Panc1 (cell line): ENCODE measurements around the gene SLC25A41. TPM values are rescaled to one million over a fixed set of nuclear protein-coding genes. Genes with fewer than 3 reads are reported as not detected.

Source experiments
- ATAC-seq: fragments of 200-7000 bp; cut with Tn5 transposase; 2 replicates; pipeline ENCODE4 v1.9.1; 2020; ENCODE audit warnings: mild to moderate bottlenecking, moderate library complexity
- BruUV-seq: library from RNA; stranded (reverse); fragments of 400-500 nt; replicated peaks from 2 replicates; lab custom pipeline; 2021; lab: Mats Ljungman, UMichigan
- CTCF ChIA-PET: fragments of 300-600 bp; sonication (Branson Sonifier 250); formaldehyde crosslinking; loops from one replicate; lab custom pipeline; 2022; ENCODE audit warnings: antibody characterized with exemption; lab: Charles Lee
- POLR2A ChIA-PET: fragments of 300-600 bp; sonication (Branson Sonifier 250); formaldehyde crosslinking; loops from one replicate; lab custom pipeline; 2022; ENCODE audit warnings: antibody characterized with exemption; lab: Charles Lee
- DNase-seq: peaks from one replicate; pipeline ENCODE4 v3.0.0-alpha.2; 2010; ENCODE audit warnings: low read depth, low spot score
- H3K27ac ChIP-seq: 2 replicates; pipeline ENCODE4 v1.5.1; 2011; ENCODE audit warnings: mild to moderate bottlenecking, low read length, inconsistent platforms
- H3K27me3 ChIP-seq: fragments of 200-500 bp; sonication (Bioruptor generic); 2 replicates; pipeline ENCODE4 v1.6.0; 2014; ENCODE audit warnings: low read length, inconsistent platforms; ENCODE audit not compliant: control insufficient read depth, insufficient read depth
- H3K36me3 ChIP-seq: fragments of 200-500 bp; sonication (Bioruptor generic); 2 replicates; pipeline ENCODE4 v1.5.1; 2014; ENCODE audit warnings: inconsistent platforms, mild to moderate bottlenecking, low read length, moderate library complexity; ENCODE audit not compliant: control insufficient read depth, insufficient read depth
- H3K4me1 ChIP-seq: 2 replicates; pipeline ENCODE4 v1.5.1; 2011; ENCODE audit warnings: inconsistent platforms, mild to moderate bottlenecking, low read length, moderate library complexity; ENCODE audit not compliant: control insufficient read depth, insufficient read depth
- H3K4me3 ChIP-seq, 2 experiments: 2 replicates each; pipeline ENCODE4 v1.5.1; 2011 to 2012; ENCODE audit warnings: low read depth in 2 of 2, low read length in 2 of 2, mild to moderate bottlenecking in 2 of 2, inconsistent platforms in 1 of 2, moderate library complexity in 1 of 2
- H3K9me3 ChIP-seq: fragments of 200-500 bp; sonication (Bioruptor generic); 2 replicates; pipeline ENCODE4 v1.5.1; 2014; ENCODE audit warnings: low read depth, mild to moderate bottlenecking, inconsistent platforms, low read length, moderate library complexity; ENCODE audit not compliant: control insufficient read depth, insufficient read depth
- POLR2AphosphoS5 ChIP-seq: IDR thresholded peaks from 2 replicates; pipeline ENCODE4 v1.6.1; 2012; ENCODE audit warnings: mild to moderate bottlenecking, low read depth, low read length, moderate library complexity
- REST ChIP-seq, 2 experiments: IDR thresholded peaks; 2 replicates each; pipeline ENCODE4 v1.6.1; 2011 to 2012; ENCODE audit warnings: low read depth in 2 of 2, control low read depth in 1 of 2, low read length in 1 of 2, mild to moderate bottlenecking in 1 of 2, moderate library complexity in 1 of 2; ENCODE audit not compliant: insufficient read depth in 1 of 2
- SIN3A ChIP-seq: IDR thresholded peaks from 2 replicates; pipeline ENCODE4 v1.6.1; 2012; ENCODE audit warnings: low read depth, mild to moderate bottlenecking, low read length, moderate library complexity, borderline replicate concordance; ENCODE audit not compliant: insufficient read depth
- TCF7L2 ChIP-seq: IDR thresholded peaks from 2 replicates; pipeline ENCODE4 v1.6.1; 2011; ENCODE audit warnings: mild to moderate bottlenecking, low read depth, low read length, inconsistent platforms
- in situ Hi-C: cut with HindIII; loops from 2 replicates; pipeline ENCODE4 v1.10.0; 2016; ENCODE audit warnings: low sequenced_read_pairs, low pct_unique_long_range_greater_than_20kb
- intact Hi-C: fragments of 100-400 bp; cut with micrococcal nuclease; formaldehyde crosslinking; loops from one replicate; pipeline ENCODE4 v1.10.0; 2022; ENCODE audit not compliant: unreplicated experiment
- total RNA-seq: library from RNA; stranded (reverse); gene quantifications from one replicate; pipeline ENCODE4 v1.2.1, GENCODE V29; 2021; ENCODE audit not compliant: unreplicated experiment
- TF ChIP-seq, protein P1 (sequence below): fragments of 450-650 bp; IDR thresholded peaks from 2 replicates; pipeline ENCODE4 v1.5.1; 2017; ENCODE audit warnings: mild to moderate bottlenecking

The SLC25A41 gene
- total RNA-seq, 1 experiment from 2014 or later, result 0.21 TPM

GRCh38 chr19:6451583-6452222, 18.1 kb upstream of the SLC25A41 start:
- BruUV-seq, result no TSS peak
- no peaks in the 10 kb centered on the region for H3K4me1 ChIP-seq
- no peak overlapping the region for H3K4me3 ChIP-seq
- intact Hi-C loops, result no loop called here
- H3K36me3 ChIP-seq, result no peaks in the 10 kb centered on the region
- in situ Hi-C loops, result no loop called here
- no peak overlapping the region for H3K27ac ChIP-seq
- CTCF ChIA-PET, result no interaction called here
- TF ChIP-seq, protein P1, sequence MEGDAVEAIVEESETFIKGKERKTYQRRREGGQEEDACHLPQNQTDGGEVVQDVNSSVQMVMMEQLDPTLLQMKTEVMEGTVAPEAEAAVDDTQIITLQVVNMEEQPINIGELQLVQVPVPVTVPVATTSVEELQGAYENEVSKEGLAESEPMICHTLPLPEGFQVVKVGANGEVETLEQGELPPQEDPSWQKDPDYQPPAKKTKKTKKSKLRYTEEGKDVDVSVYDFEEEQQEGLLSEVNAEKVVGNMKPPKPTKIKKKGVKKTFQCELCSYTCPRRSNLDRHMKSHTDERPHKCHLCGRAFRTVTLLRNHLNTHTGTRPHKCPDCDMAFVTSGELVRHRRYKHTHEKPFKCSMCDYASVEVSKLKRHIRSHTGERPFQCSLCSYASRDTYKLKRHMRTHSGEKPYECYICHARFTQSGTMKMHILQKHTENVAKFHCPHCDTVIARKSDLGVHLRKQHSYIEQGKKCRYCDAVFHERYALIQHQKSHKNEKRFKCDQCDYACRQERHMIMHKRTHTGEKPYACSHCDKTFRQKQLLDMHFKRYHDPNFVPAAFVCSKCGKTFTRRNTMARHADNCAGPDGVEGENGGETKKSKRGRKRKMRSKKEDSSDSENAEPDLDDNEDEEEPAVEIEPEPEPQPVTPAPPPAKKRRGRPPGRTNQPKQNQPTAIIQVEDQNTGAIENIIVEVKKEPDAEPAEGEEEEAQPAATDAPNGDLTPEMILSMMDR, result no peak
- TF ChIP-seq REST (IDR thresholded peaks at IDR 0.05; ENCODE audit: insufficient read depth in 1 of 2, low read depth in 2 of 2, low read length in 1 of 2), result no peak
- TF ChIP-seq TCF7L2, result no peak
- TF ChIP-seq SIN3A, result no peak
- TF ChIP-seq POLR2AphosphoS5, result no peak
- no peaks in the 10 kb centered on the region for H3K9me3 ChIP-seq
- H3K27me3 ChIP-seq, result no peaks in the 10 kb centered on the region
- POLR2A ChIA-PET, result interaction anchor here (0.6 kb wide), 1 partner anchor 34 kb away, joined by 3 read pairs; no protein-coding TSS in a partner anchor
- no peak for DNase-seq
- ATAC-seq, result no peak

GRCh38 chr19:6450166-6450565, 16.6 kb upstream of the SLC25A41 start:
- Histone ChIP-seq H3K4me1 (no peaks in the 10 kb centered on the region), H3K9me3 (no peaks in the 10 kb centered on the region), H3K4me3 (no peak overlapping the region), H3K27me3 (no peaks in the 10 kb centered on the region), H3K36me3 (no peaks in the 10 kb centered on the region), H3K27ac (no peak overlapping the region)
- ATAC-seq (no peak), DNase-seq (no peak)
- in situ Hi-C loops (no loop called here), intact Hi-C loops (no loop called here)
- CTCF ChIA-PET, result no interaction called here
- TF ChIP-seq REST (IDR thresholded peaks at IDR 0.05; ENCODE audit: insufficient read depth in 1 of 2, low read depth in 2 of 2, low read length in 1 of 2), result no peak
- BruUV-seq, result no TSS peak
- POLR2A ChIA-PET, result no interaction called here
